Measurements from ENCODE around the gene TBC1D12.
"Not testable (repeated sequence)": the region's sequence is repeated elsewhere in the genome, so short reads cannot be mapped to it uniquely, and the experiment has no call there.

TBC1D12 gene

GRCh38 chr10:94549221-94549620 lies 146.9 kb downstream of the TBC1D12 start:
- DNase-seq: no peak

- not testable (repeated sequence) for DNase-seq
These were observed 165.5 kb downstream of the TBC1D12 start for GRCh38 chr10:94567714-94568307.

GRCh38 chr10:94571081-94571480 lies 168.7 kb downstream of the TBC1D12 start:
- no peak for DNase-seq

GRCh38 chr10:94571528-94571927 lies 169.2 kb downstream of the TBC1D12 start:
- no peak for DNase-seq

- DNase-seq: no peak
These were observed 176.4 kb downstream of the TBC1D12 start for GRCh38 chr10:94578790-94579189.

- no peak for DNase-seq
These were observed 180.8 kb downstream of the TBC1D12 start for GRCh38 chr10:94583124-94583523.
